Measurements from ENCODE around the gene VGLL4. TPM values are rescaled to one million over a fixed set of nuclear protein-coding genes. Genes with fewer than 3 reads are reported as not detected.

Gene VGLL4
- polyA plus RNA-seq, 2 of the 4 experiments (the other 2 are of a cell fraction): 24.7 to 28.1 TPM

- TF ChIP-seq POLR2AphosphoS2 (conservative IDR thresholded peaks at IDR 0.05; ENCODE audit: low read length): no peak
- peak; percentile 69 for TF ChIP-seq MAX (IDR thresholded peaks at IDR 0.05)
- TF ChIP-seq CEBPB (IDR thresholded peaks at IDR 0.05): peak; percentile 81 to 91
- peak; percentile 39; the same call in 1 of the 2 replicates for TF ChIP-seq POLR2A (IDR thresholded peaks at IDR 0.05; ENCODE audit: low read length)
- TF ChIP-seq RFX5 (IDR thresholded peaks at IDR 0.05): 0 out of 2 replicates have a peak, but pooled peaks have one; percentile 35
- TF ChIP-seq BCL3 (IDR thresholded peaks at IDR 0.05): 0 out of 3 replicates have a peak, but pooled peaks have one; percentile 60
- TF ChIP-seq FOSL2 (IDR thresholded peaks at IDR 0.05): no peak
- 0 out of 2 replicates have a peak, but pooled peaks have one; percentile 7 for TF ChIP-seq FOSL2 (CRISPR knock-in tag; IDR thresholded peaks at IDR 0.05)
- TF ChIP-seq PHF8 (IDR thresholded peaks at IDR 0.05; ENCODE audit: borderline replicate concordance, low read depth): peak; percentile 22
- no peak for TF ChIP-seq HOXB5 (CRISPR knock-in tag; IDR thresholded peaks at IDR 0.05)
- peak in 1 of 2 experiments; percentile 60; a peak in 2 of 5 replicates for TF ChIP-seq JUN (IDR thresholded peaks at IDR 0.05)
- peak overlapping the region; percentile 61 for H3K4me3 ChIP-seq
- H3K9me3 ChIP-seq: no peaks in the 10 kb centered on the region
- peak overlapping the region; percentile 91 for H3K4me2 ChIP-seq
- WGBS (ENCODE audit: missing lambda C conversion rate): 1% methylated on average over 43 of the region's 44 CpGs
- no peak for FAIRE-seq
- CTCF ChIA-PET: interaction anchor here (0.7 to 2.8 kb wide), 3 partner anchors 13 to 263 kb away, joined by 3 to 15 read pairs (median 12); no protein-coding TSS in a partner anchor
- peak overlapping the region; percentile 84 to 88 for H3K27ac ChIP-seq
- peaks cover 21% of the 10 kb centered on the region; the same call in 2 of the 3 replicates for H3K4me1 ChIP-seq
- peak; percentile 76 to 82 for ATAC-seq
- POLR2A ChIA-PET: interaction anchor here (0.6 to 1.6 kb wide), 5 partner anchors 36 to 301 kb away, joined by 3 to 5 read pairs (median 3); partner anchors contain the start of gene TAMM41
- DNase-seq (ENCODE audit: low read depth in 1 of 2, low spot score in 1 of 2): peak; percentile 62 to 73
Measured at GRCh38 chr3:11642431-11643191, 1.1 kb downstream of the VGLL4 start.

DNA sequence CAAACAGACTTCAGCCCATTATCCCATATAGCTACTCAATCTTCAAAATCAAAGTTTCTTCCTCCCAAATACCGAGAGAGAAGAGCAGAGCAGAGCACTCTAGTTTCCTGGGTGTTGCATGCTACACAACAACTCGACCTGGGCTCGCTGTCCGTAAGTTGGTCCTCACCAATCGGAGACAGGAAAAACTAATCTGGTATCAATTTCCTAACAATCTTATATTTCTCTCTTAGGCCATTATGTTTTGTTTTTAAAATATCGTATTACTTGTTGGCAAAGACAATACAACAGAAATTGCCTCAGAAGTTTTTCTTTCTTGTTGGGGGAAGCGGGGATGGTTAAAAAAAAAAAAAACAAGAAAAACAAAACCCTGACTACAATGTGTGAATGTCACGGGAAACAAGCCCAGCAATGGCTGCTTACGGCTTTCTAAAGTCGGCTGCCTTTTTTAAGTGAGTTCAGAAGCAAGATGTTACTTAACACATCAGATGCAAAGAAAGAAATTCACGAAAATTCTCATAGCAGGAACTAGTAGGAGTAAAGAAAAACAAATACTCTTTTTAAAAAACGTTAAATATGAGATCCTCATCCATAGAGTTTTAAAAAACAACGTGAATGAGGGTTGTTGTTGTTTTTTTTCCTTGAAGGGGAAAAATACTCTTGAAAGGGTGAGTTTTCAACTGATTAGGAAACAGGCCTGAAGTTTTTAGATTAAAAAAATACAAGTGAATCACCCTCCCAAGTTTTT lies 1.9 kb downstream of the VGLL4 start:
- TF ChIP-seq POLR2A (IDR thresholded peaks at IDR 0.05; ENCODE audit: low read length): no peak
- TF ChIP-seq JUN (IDR thresholded peaks at IDR 0.05): no peak
- TF ChIP-seq FOSL2 (IDR thresholded peaks at IDR 0.05): no peak
- TF ChIP-seq FOSL2 (CRISPR knock-in tag; IDR thresholded peaks at IDR 0.05): no peak
- TF ChIP-seq CEBPB (IDR thresholded peaks at IDR 0.05): no peak
- no peak for TF ChIP-seq RARB (CRISPR knock-in tag; IDR thresholded peaks at IDR 0.05)
- TF ChIP-seq HOXB13 (CRISPR knock-in tag; IDR thresholded peaks at IDR 0.05; ENCODE audit: low read depth): no peak
- TF ChIP-seq RAD21 (conservative IDR thresholded peaks at IDR 0.05 in 1 of 2, IDR thresholded peaks at IDR 0.05 in 1 of 2): no peak
- no peak for TF ChIP-seq SMC3 (IDR thresholded peaks at IDR 0.05)
- no peak for TF ChIP-seq BHLHE40 (IDR thresholded peaks at IDR 0.05; ENCODE audit: low read depth, low read length)
- TF ChIP-seq, protein P1, sequence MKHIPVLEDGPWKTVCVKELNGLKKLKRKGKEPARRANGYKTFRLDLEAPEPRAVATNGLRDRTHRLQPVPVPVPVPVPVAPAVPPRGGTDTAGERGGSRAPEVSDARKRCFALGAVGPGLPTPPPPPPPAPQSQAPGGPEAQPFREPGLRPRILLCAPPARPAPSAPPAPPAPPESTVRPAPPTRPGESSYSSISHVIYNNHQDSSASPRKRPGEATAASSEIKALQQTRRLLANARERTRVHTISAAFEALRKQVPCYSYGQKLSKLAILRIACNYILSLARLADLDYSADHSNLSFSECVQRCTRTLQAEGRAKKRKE (CRISPR knock-in tag; IDR thresholded peaks at IDR 0.05; ENCODE audit: low read depth): no peak
- no peak for TF ChIP-seq MAFK (IDR thresholded peaks at IDR 0.05; ENCODE audit: partially characterized antibody)
- TF ChIP-seq GATA3 (IDR thresholded peaks at IDR 0.05; ENCODE audit: borderline replicate concordance): no peak
- no peak for TF ChIP-seq HEYL (CRISPR knock-in tag; IDR thresholded peaks at IDR 0.05)
- no peak for TF ChIP-seq ZNF302 (CRISPR knock-in tag; IDR thresholded peaks at IDR 0.05)
- no peak for TF ChIP-seq MAX (IDR thresholded peaks at IDR 0.05)
- no peak for TF ChIP-seq KDM5A (IDR thresholded peaks at IDR 0.05)
- no peak for TF ChIP-seq HMGXB4 (CRISPR knock-in tag; IDR thresholded peaks at IDR 0.05; ENCODE audit: borderline replicate concordance)
- TF ChIP-seq, protein P2, sequence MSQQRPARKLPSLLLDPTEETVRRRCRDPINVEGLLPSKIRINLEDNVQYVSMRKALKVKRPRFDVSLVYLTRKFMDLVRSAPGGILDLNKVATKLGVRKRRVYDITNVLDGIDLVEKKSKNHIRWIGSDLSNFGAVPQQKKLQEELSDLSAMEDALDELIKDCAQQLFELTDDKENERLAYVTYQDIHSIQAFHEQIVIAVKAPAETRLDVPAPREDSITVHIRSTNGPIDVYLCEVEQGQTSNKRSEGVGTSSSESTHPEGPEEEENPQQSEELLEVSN (IDR thresholded peaks at IDR 0.05; ENCODE audit: borderline replicate concordance, low read depth): no peak
- TF ChIP-seq SREBF2 (IDR thresholded peaks at IDR 0.05): no peak
- FAIRE-seq (no peak), ATAC-seq (no peak), DNase-seq (ENCODE audit: low read depth in 1 of 2, low spot score in 1 of 2) (peak in 1 of 2 experiments; percentile 33)
- ChIA-PET CTCF (interaction anchor here (0.9 to 4.8 kb wide), 3 partner anchors 13 to 263 kb away, joined by 3 to 26 read pairs (median 7); no protein-coding TSS in a partner anchor), POLR2A (no interaction called here)
- H3K9me3 ChIP-seq: no peaks in the 10 kb centered on the region
- WGBS (ENCODE audit: missing lambda C conversion rate): 7% methylated on average over 13 of the region's 13 CpGs
- H3K4me1 ChIP-seq: peaks cover 22% of the 10 kb centered on the region; the same call in 2 of the 3 replicates
- H3K27ac ChIP-seq: peak overlapping the region; percentile 84 to 88
- peak overlapping the region; percentile 91 for H3K4me2 ChIP-seq
- H3K4me3 ChIP-seq: peak overlapping the region; percentile 61

All from A549 (cell line).